A549 (cell line): ENCODE results near the gene SEMA5B. TPM values are rescaled to one million over a fixed set of nuclear protein-coding genes. Genes with fewer than 3 reads are reported as not detected.

ENCODE experiments used
- ATAC-seq, 2 experiments: fragments of 200-7000 bp in 1 of 2; fragments of >200 bp in 1 of 2; cut with Nextera tagmentation in 1 of 2; cut with Tn5 transposase in 1 of 2; 3 replicates each; pipeline versions ENCODE4 v1.8.0 to v1.9.1; 2018 to 2020; ENCODE audit warnings: mild to moderate bottlenecking in 1 of 2, moderate library complexity in 1 of 2
- CTCF ChIA-PET: fragments of 300-600 bp; sonication (Branson Sonifier 250); formaldehyde crosslinking; extraction: SDS; loops from one replicate; lab custom pipeline; 2021; ENCODE audit warnings: antibody characterized with exemption, inconsistent platforms; lab: Yijun Ruan, JAX
- POLR2A ChIA-PET: fragments of 350-600 bp; formaldehyde crosslinking; extraction: SDS; loops from one replicate; lab custom pipeline; 2021; ENCODE audit warnings: antibody characterized with exemption, inconsistent platforms; lab: Yijun Ruan, JAX
- DNase-seq, 2 experiments: peaks; one replicate each; pipeline versions ENCODE4 v3.0.0 to v3.0.0-alpha.2; 2011 to 2016; ENCODE audit warnings: low read depth in 1 of 2, low spot score in 1 of 2
- FAIRE-seq: peaks from 2 replicates; lab custom pipeline; 2011; peaks lifted over from hg19 to GRCh38; lab: Jason Lieb, UNC
- H3K27ac ChIP-seq, 2 experiments: fragments of >200 bp; sonication (Bioruptor Twin); formaldehyde crosslinking; 3 replicates each; pipeline ENCODE4 v1.5.1; 2016 to 2017
- H3K4me1 ChIP-seq: fragments of >200 bp; sonication (Bioruptor Twin); formaldehyde crosslinking; 3 replicates; pipeline ENCODE4 v1.6.1; 2016
- H3K4me2 ChIP-seq: fragments of >200 bp; sonication (Bioruptor Twin); formaldehyde crosslinking; 3 replicates; pipeline ENCODE4 v1.6.1; 2016
- H3K4me3 ChIP-seq: fragments of >200 bp; sonication (Bioruptor Twin); formaldehyde crosslinking; 3 replicates; pipeline ENCODE4 v1.5.1; 2016
- H3K9me3 ChIP-seq: fragments of >200 bp; sonication (Bioruptor Twin); formaldehyde crosslinking; 3 replicates; pipeline ENCODE4 v1.6.1; 2016
- BHLHE40 ChIP-seq: IDR thresholded peaks from 2 replicates; pipeline ENCODE4 v1.6.1; 2012; ENCODE audit warnings: low read depth, low read length, inconsistent platforms
- CBX8 ChIP-seq: fragments of 200-600 bp; sonication (generic); IDR thresholded peaks from 2 replicates; pipeline ENCODE4 v1.6.1; 2016
- CEBPB ChIP-seq, 2 experiments: fragments of >200 bp in 1 of 2; sonication (Bioruptor Twin) in 1 of 2; formaldehyde crosslinking in 1 of 2; IDR thresholded peaks; 2 replicates each; pipeline ENCODE4 v1.6.1; 2012 to 2016
- CHD4 ChIP-seq: fragments of 200-600 bp; sonication (generic); IDR thresholded peaks from 2 replicates; pipeline ENCODE4 v1.6.1; 2016; ENCODE audit warnings: antibody characterized with exemption, mild to moderate bottlenecking, borderline replicate concordance
- EHF ChIP-seq: fragments of 250-450 bp; sonication (Bioruptor Pico); IDR thresholded peaks from 2 replicates; pipeline ENCODE4 v1.5.0; 2020; ENCODE audit warnings: mild to moderate bottlenecking
- EP300 ChIP-seq, 2 experiments: fragments of >200 bp; sonication (Bioruptor Twin); formaldehyde crosslinking; IDR thresholded peaks; 2 replicates in 1 of 2; 3 replicates in 1 of 2; pipeline ENCODE4 v1.6.1; 2016 to 2017
- FOXS1 ChIP-seq: fragments of 250-450 bp; sonication (Bioruptor Pico); IDR thresholded peaks from 2 replicates; pipeline ENCODE4 v1.5.0; 2020; ENCODE audit warnings: mild to moderate bottlenecking, moderate library complexity
- HDAC2 ChIP-seq: fragments of 200-600 bp; sonication (generic); IDR thresholded peaks from 2 replicates; pipeline ENCODE4 v1.6.1; 2016
- HEYL ChIP-seq: fragments of 250-450 bp; sonication (Bioruptor Pico); IDR thresholded peaks from 2 replicates; pipeline ENCODE4 v1.8.0; 2021; ENCODE audit warnings: mild to moderate bottlenecking, moderate library complexity
- HOXA7 ChIP-seq: fragments of 250-450 bp; sonication (Bioruptor Pico); IDR thresholded peaks from 2 replicates; pipeline ENCODE4 v1.5.0; 2020; ENCODE audit warnings: mild to moderate bottlenecking, moderate library complexity
- HOXB13 ChIP-seq: fragments of 250-450 bp; sonication (Bioruptor Pico); IDR thresholded peaks from 2 replicates; pipeline ENCODE4 v1.5.0; 2020; ENCODE audit warnings: low read depth, mild to moderate bottlenecking, moderate library complexity
- HOXB5 ChIP-seq: fragments of 250-450 bp; sonication (Bioruptor Pico); IDR thresholded peaks from 2 replicates; pipeline ENCODE4 v1.5.0; 2020; ENCODE audit warnings: mild to moderate bottlenecking, moderate library complexity
- JUN ChIP-seq, 2 experiments: fragments of >200 bp; sonication (Bioruptor Twin); formaldehyde crosslinking; IDR thresholded peaks; 2 replicates in 1 of 2; 3 replicates in 1 of 2; pipeline ENCODE4 v1.6.1; 2016 to 2017
- KDM1A ChIP-seq: fragments of 200-600 bp; sonication (generic); IDR thresholded peaks from 2 replicates; pipeline ENCODE4 v1.6.1; 2016; ENCODE audit warnings: low read depth, mild to moderate bottlenecking
- MAZ ChIP-seq: fragments of 150-350 bp; IDR thresholded peaks from 2 replicates; pipeline ENCODE4 v1.6.1; 2014; ENCODE audit warnings: antibody characterized with exemption, low read depth, low read length, borderline replicate concordance
- MYC ChIP-seq: IDR thresholded peaks from 2 replicates; pipeline ENCODE4 v1.6.1; 2012; ENCODE audit warnings: mild to moderate bottlenecking, inconsistent platforms, low read length, improper control_type of control experiment, borderline replicate concordance
- NPAS2 ChIP-seq: fragments of 250-450 bp; sonication (Bioruptor Pico); IDR thresholded peaks from 2 replicates; pipeline ENCODE4 v1.8.0; 2022; ENCODE audit warnings: mild to moderate bottlenecking, moderate library complexity, borderline replicate concordance
- POLR2A ChIP-seq: IDR thresholded peaks from 2 replicates; pipeline ENCODE4 v1.6.1; 2012; ENCODE audit warnings: mild to moderate bottlenecking, low read length
- RAD21 ChIP-seq, 2 experiments: fragments of >200 bp in 1 of 2; sonication (Bioruptor Twin) in 1 of 2; formaldehyde crosslinking in 1 of 2; IDR thresholded peaks in 1 of 2; conservative IDR thresholded peaks in 1 of 2; 2 replicates in 1 of 2; 3 replicates in 1 of 2; pipeline ENCODE4 v1.6.1; 2012 to 2018; ENCODE audit warnings: inconsistent platforms in 1 of 2
- RARB ChIP-seq: fragments of 250-450 bp; sonication (Bioruptor Pico); IDR thresholded peaks from 2 replicates; pipeline ENCODE4 v1.8.0; 2021; ENCODE audit warnings: mild to moderate bottlenecking, moderate library complexity
- RFX5 ChIP-seq: fragments of 450-650 bp; IDR thresholded peaks from 2 replicates; pipeline ENCODE4 v1.7.1; 2014; ENCODE audit warnings: antibody characterized with exemption, mild to moderate bottlenecking, moderate library complexity
- RNF2 ChIP-seq: fragments of 200-600 bp; sonication (generic); IDR thresholded peaks from 2 replicates; pipeline ENCODE4 v1.6.1; 2016; ENCODE audit warnings: low read depth, mild to moderate bottlenecking, antibody characterized with exemption, moderate library complexity, borderline replicate concordance
- SMC3 ChIP-seq: fragments of >200 bp; sonication (Bioruptor Twin); formaldehyde crosslinking; IDR thresholded peaks from 3 replicates; pipeline ENCODE4 v1.6.1; 2018; ENCODE audit warnings: inconsistent platforms
- SREBF2 ChIP-seq: fragments of 450-650 bp; IDR thresholded peaks from 2 replicates; pipeline ENCODE4 v1.6.1; 2014; ENCODE audit warnings: mild to moderate bottlenecking, moderate library complexity
- TFCP2L1 ChIP-seq: fragments of 250-450 bp; sonication (Bioruptor Pico); IDR thresholded peaks from 2 replicates; pipeline ENCODE4 v1.5.0; 2021; ENCODE audit warnings: mild to moderate bottlenecking
- ZC3H11A ChIP-seq: fragments of 450-650 bp; IDR thresholded peaks from 2 replicates; pipeline ENCODE4 v1.6.1; 2014; ENCODE audit warnings: antibody characterized with exemption, mild to moderate bottlenecking
- ZFP36 ChIP-seq: fragments of 450-650 bp; IDR thresholded peaks from 2 replicates; pipeline ENCODE4 v1.6.1; 2014; ENCODE audit warnings: borderline replicate concordance; ENCODE audit not compliant: partially characterized antibody
- ZNF302 ChIP-seq: fragments of 250-450 bp; sonication (Bioruptor Pico); IDR thresholded peaks from 2 replicates; pipeline ENCODE4 v1.9.0; 2021; ENCODE audit warnings: inconsistent platforms, mild to moderate bottlenecking, moderate library complexity
- ZSCAN20 ChIP-seq: fragments of 250-450 bp; sonication (Bioruptor Pico); IDR thresholded peaks from 2 replicates; pipeline ENCODE4 v1.8.0; 2022; ENCODE audit warnings: mild to moderate bottlenecking, moderate library complexity
- WGBS: methylation state at CpG from one replicate; pipeline ENCODE4 v1.1.6; 2017; ENCODE audit errors: missing lambda C conversion rate; 5-methylcytosine and 5-hydroxymethylcytosine counted together
- polyA plus RNA-seq, 4 experiments: library from polyadenylated mRNA; depleted of rRNA in 3 of 4; stranded (reverse); fragments of >200 nt; fragmentation: RNase III in 1 of 4; extraction: RNeasy Plus Mini Kit Qiagen cat#74134 plus additional on column Dnase treatment in 1 of 4; gene quantifications; 2 replicates in 3 of 4; 3 replicates in 1 of 4; pipeline ENCODE4 v1.2.3, GENCODE V29; 2011 to 2017
- TF ChIP-seq, protein P1 (sequence below): fragments of >200 bp; sonication (Bioruptor Twin); formaldehyde crosslinking; IDR thresholded peaks from 3 replicates; pipeline ENCODE4 v1.5.1; 2016
- TF ChIP-seq, protein P2 (sequence below): IDR thresholded peaks from 2 replicates; pipeline ENCODE4 v1.6.1; 2012
- TF ChIP-seq, protein P3 (sequence below): fragments of 150-350 bp; IDR thresholded peaks from 2 replicates; pipeline ENCODE4 v1.6.1; 2014; ENCODE audit warnings: low read depth, mild to moderate bottlenecking, low read length

The SEMA5B gene
- polyA plus RNA-seq, 2 of the 4 experiments (the other 2 are of a cell fraction), result 0.03 TPM; not detected in 1

DNA sequence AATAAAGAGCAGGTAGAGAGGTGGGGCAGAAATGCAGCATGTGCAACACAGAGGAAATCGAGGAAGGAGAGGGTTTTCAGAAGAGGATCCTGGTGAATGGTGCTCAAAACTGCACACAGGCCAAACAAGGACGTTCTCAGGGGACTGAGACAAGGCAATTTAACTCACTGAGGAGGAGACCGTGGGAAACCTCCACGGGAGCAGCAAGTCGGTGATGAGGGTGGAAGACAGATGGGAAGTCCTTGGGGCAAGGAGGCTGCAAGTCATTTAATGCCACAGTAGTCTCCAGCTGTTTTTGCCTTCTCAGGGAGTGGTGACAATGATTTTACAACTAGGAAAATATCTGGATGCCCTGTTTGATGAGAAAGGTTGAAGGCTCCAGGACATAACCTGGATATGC lies 27.8 kb upstream of the SEMA5B start:
- 56% methylated on average over 5 of the region's 5 CpGs for WGBS

DNA sequence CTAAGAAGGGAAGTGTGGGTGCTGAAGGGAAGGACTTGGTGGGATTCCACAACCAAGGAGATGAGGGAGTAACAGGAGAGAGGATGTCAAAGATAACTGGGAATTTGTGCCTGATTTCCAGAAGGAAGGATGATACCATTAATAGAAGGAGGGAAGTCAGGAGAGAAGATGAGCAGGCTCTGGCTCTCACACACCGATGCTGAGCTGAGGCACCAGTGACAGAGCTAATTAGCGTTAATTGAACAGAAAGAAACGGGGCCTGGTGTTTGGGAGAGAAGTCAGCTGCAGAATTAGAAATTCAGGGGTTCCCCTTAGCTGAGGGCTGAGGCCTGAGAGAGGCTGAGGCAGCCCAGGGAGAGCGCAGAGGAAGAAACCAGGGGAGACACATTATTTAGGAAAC lies 27.4 kb upstream of the SEMA5B start:
- H3K4me2 ChIP-seq, result no peak overlapping the region
- WGBS, result 62% methylated on average over 4 of the region's 4 CpGs
- H3K27ac ChIP-seq, result no peak overlapping the region
- FAIRE-seq (no peak), ATAC-seq (no peak), DNase-seq (no peak)
- H3K4me1 ChIP-seq, result 0 out of 3 replicates have a peak, but pooled peaks cover 2% of the 10 kb centered on the region
- TF ChIP-seq SREBF2, result no peak
- TF ChIP-seq, protein P1, sequence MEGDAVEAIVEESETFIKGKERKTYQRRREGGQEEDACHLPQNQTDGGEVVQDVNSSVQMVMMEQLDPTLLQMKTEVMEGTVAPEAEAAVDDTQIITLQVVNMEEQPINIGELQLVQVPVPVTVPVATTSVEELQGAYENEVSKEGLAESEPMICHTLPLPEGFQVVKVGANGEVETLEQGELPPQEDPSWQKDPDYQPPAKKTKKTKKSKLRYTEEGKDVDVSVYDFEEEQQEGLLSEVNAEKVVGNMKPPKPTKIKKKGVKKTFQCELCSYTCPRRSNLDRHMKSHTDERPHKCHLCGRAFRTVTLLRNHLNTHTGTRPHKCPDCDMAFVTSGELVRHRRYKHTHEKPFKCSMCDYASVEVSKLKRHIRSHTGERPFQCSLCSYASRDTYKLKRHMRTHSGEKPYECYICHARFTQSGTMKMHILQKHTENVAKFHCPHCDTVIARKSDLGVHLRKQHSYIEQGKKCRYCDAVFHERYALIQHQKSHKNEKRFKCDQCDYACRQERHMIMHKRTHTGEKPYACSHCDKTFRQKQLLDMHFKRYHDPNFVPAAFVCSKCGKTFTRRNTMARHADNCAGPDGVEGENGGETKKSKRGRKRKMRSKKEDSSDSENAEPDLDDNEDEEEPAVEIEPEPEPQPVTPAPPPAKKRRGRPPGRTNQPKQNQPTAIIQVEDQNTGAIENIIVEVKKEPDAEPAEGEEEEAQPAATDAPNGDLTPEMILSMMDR, result no peak
- TF ChIP-seq EP300 (IDR thresholded peaks at IDR 0.05), result no peak
- TF ChIP-seq MAZ, result no peak
- TF ChIP-seq TFCP2L1 (CRISPR knock-in tag), result no peak
- ChIA-PET POLR2A (no interaction called here), CTCF (interaction anchor here (1.2 kb wide), 2 partner anchors 10 to 27 kb away, joined by 4 read pairs; no protein-coding TSS in a partner anchor)
- H3K9me3 ChIP-seq, result no peaks in the 10 kb centered on the region
- H3K4me3 ChIP-seq, result no peak overlapping the region

More for the DNA sequence above, 27.8 kb upstream of the SEMA5B start:
- ChIA-PET CTCF (interaction anchor here (1.2 kb wide), 1 partner anchor 10 kb away, joined by 4 read pairs; no protein-coding TSS in a partner anchor), POLR2A (no interaction called here)
- Histone ChIP-seq H3K27ac (no peak overlapping the region), H3K4me2 (no peak overlapping the region), H3K4me1 (0 out of 3 replicates have a peak, but pooled peaks cover 2% of the 10 kb centered on the region), H3K9me3 (no peaks in the 10 kb centered on the region), H3K4me3 (no peak overlapping the region)
- no peak for ATAC-seq
- TF ChIP-seq KDM1A, result no peak
- TF ChIP-seq RAD21 (conservative IDR thresholded peaks at IDR 0.05 in 1 of 2, IDR thresholded peaks at IDR 0.05 in 1 of 2), result no peak
- no peak for TF ChIP-seq SMC3
- TF ChIP-seq EHF (CRISPR knock-in tag), result no peak
- no peak for TF ChIP-seq HOXA7 (CRISPR knock-in tag)
- TF ChIP-seq ZFP36, result no peak
- no peak for TF ChIP-seq CHD4
- TF ChIP-seq ZC3H11A, result no peak
- no peak for TF ChIP-seq HDAC2
- TF ChIP-seq CBX8, result no peak
- no peak for TF ChIP-seq BHLHE40
- TF ChIP-seq RFX5, result no peak
- TF ChIP-seq TFCP2L1 (CRISPR knock-in tag), result no peak
- no peak for TF ChIP-seq POLR2A
- TF ChIP-seq NPAS2 (CRISPR knock-in tag), result no peak
- no peak for TF ChIP-seq MYC
- no peak for TF ChIP-seq FOXS1 (CRISPR knock-in tag)
- FAIRE-seq, result no peak
- no peak for DNase-seq

DNA sequence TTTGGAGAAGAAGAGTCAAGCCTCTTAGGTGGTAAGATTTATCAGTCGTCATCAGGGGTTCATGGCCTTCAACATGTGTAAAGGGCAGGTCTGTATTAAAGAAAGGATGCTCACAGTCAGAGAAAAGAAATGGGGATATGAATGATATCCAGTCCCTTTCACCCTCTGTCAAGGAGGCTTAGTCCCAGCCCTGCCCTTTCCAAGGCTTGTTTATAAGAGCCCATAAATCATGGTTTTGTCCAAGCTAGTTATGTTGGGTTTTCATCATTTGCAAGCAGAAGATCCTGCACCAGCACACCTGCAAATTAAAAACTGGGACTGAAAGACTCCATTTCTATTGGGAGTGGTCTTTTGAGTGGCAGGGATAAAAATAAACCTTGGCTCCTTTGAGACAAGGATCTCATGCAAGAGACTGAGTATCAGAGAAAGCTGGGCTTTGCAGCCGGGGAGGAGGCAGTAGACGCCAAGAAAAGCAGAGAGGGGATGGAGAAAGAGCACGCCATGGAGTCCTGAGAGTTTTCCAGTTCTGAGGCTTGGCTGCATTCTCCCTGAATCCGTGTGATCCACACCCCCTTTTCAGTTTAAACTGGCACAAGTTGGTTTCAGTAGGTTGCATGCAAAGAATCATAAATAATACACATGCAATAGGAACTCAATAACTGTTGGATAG lies 26.7 kb upstream of the SEMA5B start:
- FAIRE-seq (no peak), DNase-seq (no peak), ATAC-seq (no peak)
- H3K4me3 ChIP-seq, result no peak overlapping the region
- H3K27ac ChIP-seq, result no peak overlapping the region
- ChIA-PET POLR2A (no interaction called here), CTCF (interaction anchor here (1.2 kb wide), 1 partner anchor 26 kb away, joined by 4 read pairs; no protein-coding TSS in a partner anchor)
- whole genome bisulfite sequencing, result 53% methylated on average over 5 of the region's 5 CpGs
- no peaks in the 10 kb centered on the region for H3K9me3 ChIP-seq
- H3K4me2 ChIP-seq, result no peak overlapping the region
- H3K4me1 ChIP-seq, result 0 out of 3 replicates have a peak, but pooled peaks cover 2% of the 10 kb centered on the region
- TF ChIP-seq CEBPB (IDR thresholded peaks at IDR 0.05), result no peak
- no peak for TF ChIP-seq MYC
- TF ChIP-seq SMC3, result no peak
- TF ChIP-seq JUN (IDR thresholded peaks at IDR 0.05), result no peak
- no peak for TF ChIP-seq CHD4
- TF ChIP-seq RARB (CRISPR knock-in tag), result no peak
- TF ChIP-seq POLR2A, result no peak
- TF ChIP-seq HOXB5, result no peak
- TF ChIP-seq RNF2, result no peak
- no peak for TF ChIP-seq ZFP36
- TF ChIP-seq, protein P2, sequence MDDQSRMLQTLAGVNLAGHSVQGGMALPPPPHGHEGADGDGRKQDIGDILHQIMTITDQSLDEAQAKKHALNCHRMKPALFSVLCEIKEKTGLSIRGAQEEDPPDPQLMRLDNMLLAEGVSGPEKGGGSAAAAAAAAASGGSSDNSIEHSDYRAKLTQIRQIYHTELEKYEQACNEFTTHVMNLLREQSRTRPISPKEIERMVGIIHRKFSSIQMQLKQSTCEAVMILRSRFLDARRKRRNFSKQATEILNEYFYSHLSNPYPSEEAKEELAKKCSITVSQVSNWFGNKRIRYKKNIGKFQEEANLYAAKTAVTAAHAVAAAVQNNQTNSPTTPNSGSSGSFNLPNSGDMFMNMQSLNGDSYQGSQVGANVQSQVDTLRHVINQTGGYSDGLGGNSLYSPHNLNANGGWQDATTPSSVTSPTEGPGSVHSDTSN, result no peak
- TF ChIP-seq, protein P3, sequence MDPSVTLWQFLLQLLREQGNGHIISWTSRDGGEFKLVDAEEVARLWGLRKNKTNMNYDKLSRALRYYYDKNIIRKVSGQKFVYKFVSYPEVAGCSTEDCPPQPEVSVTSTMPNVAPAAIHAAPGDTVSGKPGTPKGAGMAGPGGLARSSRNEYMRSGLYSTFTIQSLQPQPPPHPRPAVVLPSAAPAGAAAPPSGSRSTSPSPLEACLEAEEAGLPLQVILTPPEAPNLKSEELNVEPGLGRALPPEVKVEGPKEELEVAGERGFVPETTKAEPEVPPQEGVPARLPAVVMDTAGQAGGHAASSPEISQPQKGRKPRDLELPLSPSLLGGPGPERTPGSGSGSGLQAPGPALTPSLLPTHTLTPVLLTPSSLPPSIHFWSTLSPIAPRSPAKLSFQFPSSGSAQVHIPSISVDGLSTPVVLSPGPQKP, result no peak
- no peak for TF ChIP-seq HOXB13
- no peak for TF ChIP-seq TFCP2L1 (CRISPR knock-in tag)
- no peak for TF ChIP-seq ZSCAN20 (CRISPR knock-in tag)
- TF ChIP-seq ZNF302, result no peak
- no peak for TF ChIP-seq BHLHE40
- TF ChIP-seq HEYL, result no peak
